IPS-NIHi7 (cell line): ENCODE measurements around the gene NTN4.
A peak's percentile ranks its signal among the peaks of the same experiment; 100 is the strongest.
"Not testable (repeated sequence)": the region's sequence is repeated elsewhere in the genome, so short reads cannot be mapped to it uniquely, and the experiment has no call there.

Source experiments
- DNase-seq: peaks from one replicate; pipeline ENCODE4 v3.0.0; 2012; ENCODE audit warnings: mixed read lengths; ENCODE audit errors: extremely low spot score

NTN4 gene

GRCh38 chr12:95790033-95790916 is at the start of gene NTN4:
TSS of gene NTN4 (minus strand) at chr12:95790764. CDS start at chr12:95790309, 455 bp downstream.
- peak; percentile 56 for DNase-seq

- DNase-seq: no peak
Measured at GRCh38 chr12:95838125-95838524, 47.6 kb upstream of the NTN4 start.

- no peak for DNase-seq
Measured at GRCh38 chr12:95837240-95838038, 46.9 kb upstream of the NTN4 start.

- no peak for DNase-seq
Measured at GRCh38 chr12:95836630-95837239, 46.2 kb upstream of the NTN4 start.

- no peak for DNase-seq
Measured at GRCh38 chr12:95836185-95836609, 45.6 kb upstream of the NTN4 start.

- DNase-seq: no peak
Measured at GRCh38 chr12:95834572-95834971, 44.0 kb upstream of the NTN4 start.

- no peak for DNase-seq
Measured at GRCh38 chr12:95830335-95831089, 39.9 kb upstream of the NTN4 start.

GRCh38 chr12:95829395-95829794 is 38.8 kb upstream of the NTN4 start:
- DNase-seq: no peak

- DNase-seq: peak; percentile 31
Measured at GRCh38 chr12:95820096-95820703, 29.6 kb upstream of the NTN4 start.

- peak; percentile 38 for DNase-seq
Measured at GRCh38 chr12:95815632-95816212, 25.2 kb upstream of the NTN4 start.

GRCh38 chr12:95812155-95812554 is 21.6 kb upstream of the NTN4 start:
- not testable (repeated sequence) for DNase-seq

GRCh38 chr12:95810411-95810810 is 19.8 kb upstream of the NTN4 start:
- no peak for DNase-seq

- DNase-seq: no peak
Measured at GRCh38 chr12:95809000-95809680, 18.6 kb upstream of the NTN4 start.

GRCh38 chr12:95808146-95808545 is 17.6 kb upstream of the NTN4 start:
- no peak for DNase-seq

- no peak for DNase-seq
Measured at GRCh38 chr12:95805864-95806671, 15.5 kb upstream of the NTN4 start.

- no peak for DNase-seq
Measured at GRCh38 chr12:95804291-95804690, 13.7 kb upstream of the NTN4 start.

GRCh38 chr12:95803817-95804216 is 13.3 kb upstream of the NTN4 start:
- no peak for DNase-seq

GRCh38 chr12:95802482-95803270 is 12.1 kb upstream of the NTN4 start:
- no peak for DNase-seq

GRCh38 chr12:95796982-95797289 is 6.4 kb upstream of the NTN4 start:
- no peak for DNase-seq
